Lung (tissue), 12 donors: ENCODE results near the gene CCNY. TPM values are rescaled to one million over a fixed set of nuclear protein-coding genes. Genes with fewer than 3 reads are reported as not detected.

Experiments
- ATAC-seq: fragments of 200-7000 bp; cut with Tn5 transposase; one replicate; pipeline ENCODE4 v1.9.1; 2020; ENCODE audit warnings: moderate number of reproducible peaks; ENCODE audit not compliant: insufficient read depth, low FRiP score
- DNase-seq, 3 donors: peaks; one replicate each; pipeline ENCODE4 v3.0.0-alpha.2; 2013 to 2017
- H3K27ac ChIP-seq, 2 donors: one replicate each; pipeline ENCODE4 v1.5.1; 2013; ENCODE audit warnings: mild to moderate bottlenecking in 2 of 2, moderate library complexity in 2 of 2, control low read depth in 1 of 2, inconsistent platforms in 1 of 2, low read depth in 1 of 2, low read length in 1 of 2
- H3K27me3 ChIP-seq, 3 donors: one replicate each; pipeline ENCODE4 v1.5.1; 2013; ENCODE audit warnings: low read length in 2 of 3; ENCODE audit not compliant: control insufficient read depth in 3 of 3, insufficient read depth in 3 of 3
- H3K36me3 ChIP-seq, 4 donors: one replicate each; pipeline ENCODE4 v1.5.1; 2013; ENCODE audit warnings: low read length in 4 of 4, mild to moderate bottlenecking in 1 of 4, moderate library complexity in 1 of 4; ENCODE audit not compliant: control insufficient read depth in 4 of 4, insufficient read depth in 4 of 4
- H3K4me1 ChIP-seq, 5 donors: one replicate each; pipeline ENCODE4 v1.5.1; 2013; ENCODE audit warnings: low read length in 5 of 5, mild to moderate bottlenecking in 2 of 5, moderate library complexity in 1 of 5; ENCODE audit not compliant: control insufficient read depth in 5 of 5, insufficient read depth in 5 of 5
- H3K4me3 ChIP-seq: one replicate; pipeline ENCODE4 v1.5.1; 2013; ENCODE audit warnings: mild to moderate bottlenecking, control low read depth, moderate library complexity
- H3K9ac ChIP-seq, 2 donors: one replicate each; pipeline ENCODE4 v1.5.1; 2013; ENCODE audit warnings: low read length in 2 of 2, control low read depth in 1 of 2; ENCODE audit not compliant: insufficient read depth in 1 of 2
- H3K9me3 ChIP-seq, 4 donors: one replicate each; pipeline ENCODE4 v1.5.1; 2013; ENCODE audit warnings: low read length in 3 of 4, mild to moderate bottlenecking in 1 of 4, moderate library complexity in 1 of 4; ENCODE audit not compliant: control insufficient read depth in 4 of 4, insufficient read depth in 3 of 4
- CTCF ChIP-seq: IDR thresholded peaks from 2 replicates; pipeline ENCODE4 v1.5.1; 2012; ENCODE audit warnings: mild to moderate bottlenecking; ENCODE audit errors: control extremely low read depth, extremely low read depth
- WGBS, 2 donors: extraction: QIAGEN DNeasy Blood & Tissue Kit; methylation state at CpG; one replicate each; pipeline ENCODE4 v1.1.7; 2013; 5-methylcytosine and 5-hydroxymethylcytosine counted together
- polyA plus RNA-seq, 2 donors: library from polyadenylated mRNA; stranded (reverse); fragments of 200-250 nt; gene quantifications; one replicate each; pipeline ENCODE4 v1.2.1, GENCODE V29; 2013
- total RNA-seq, 2 donors: library from RNA; depleted of rRNA in 1 of 2; stranded (reverse); fragments of >200 nt in 1 of 2; gene quantifications; one replicate each; pipeline ENCODE4 v1.2.1, GENCODE V29; 2014 to 2021
- donor health status: control.
- donor health status: control.
- donor health status: Bipolar disorder and iron deficiency.
- donor health status: healthy.
- donor health status: DM: yes; HTN: yes; CAD: no.

The CCNY gene
- total and polyA plus RNA-seq, 4 donors = 26.6 to 63.0 (median 38.8) TPM

- ATAC-seq = no peak
- 71 to 73% methylated on average over 4 of the region's 4 CpGs for WGBS, 2 donors
- no peak overlapping the region for H3K4me3 ChIP-seq
These were observed 19.9 kb upstream of the CCNY start for GRCh38 chr10:35316218-35316967.

GRCh38 chr10:35318551-35318950, 17.8 kb upstream of the CCNY start:
- no peak overlapping the region for H3K9ac ChIP-seq
- ATAC-seq (no peak), DNase-seq (no peak)
- peaks cover 7 to 17% (median 13%) of the 10 kb centered on the region in 4 donors for H3K36me3 ChIP-seq
- H3K27ac ChIP-seq = no peak overlapping the region
- H3K9me3 ChIP-seq = peaks cover 0 to 1% (median 0%) of the 10 kb centered on the region in 4 donors
- H3K27me3 ChIP-seq = no peaks in the 10 kb centered on the region
- no peak for TF ChIP-seq CTCF
- no peaks in the 10 kb centered on the region for H3K4me1 ChIP-seq
- 83 to 94% methylated on average over 4 of the region's 4 CpGs for WGBS, 2 donors
- H3K4me3 ChIP-seq = no peak overlapping the region

More at GRCh38 chr10:35316218-35316967, 19.9 kb upstream of the CCNY start:
- Histone ChIP-seq H3K27ac (no peak overlapping the region), H3K27me3 (no peaks in the 10 kb centered on the region), H3K4me1 (no peaks in the 10 kb centered on the region), H3K9ac (no peak overlapping the region), H3K36me3 (peaks cover 4 to 17% (median 8%) of the 10 kb centered on the region in 4 donors), H3K9me3 (no peaks in the 10 kb centered on the region)
- no peak for TF ChIP-seq CTCF
- peak in 2 of 3 donors; percentile 34 to 42 for DNase-seq

GRCh38 chr10:35320341-35320740, 16.0 kb upstream of the CCNY start:
- H3K27me3 ChIP-seq = no peaks in the 10 kb centered on the region
- H3K9me3 ChIP-seq = peaks cover 0 to 2% (median 0%) of the 10 kb centered on the region in 4 donors
- DNase-seq (no peak), ATAC-seq (no peak)
- no peak overlapping the region for H3K9ac ChIP-seq
- no peak for TF ChIP-seq CTCF
- no peak overlapping the region for H3K4me3 ChIP-seq
- H3K27ac ChIP-seq = no peak overlapping the region
- H3K4me1 ChIP-seq = peaks cover 0 to 5% (median 0%) of the 10 kb centered on the region in 5 donors
- 93 to 98% methylated on average over 1 of the region's 1 CpG for WGBS, 2 donors
- peaks cover 8 to 12% (median 9%) of the 10 kb centered on the region in 4 donors for H3K36me3 ChIP-seq
